Fibroblast of lung (primary cell): ENCODE measurements around the gene LRMDA. TPM values are rescaled to one million over a fixed set of nuclear protein-coding genes. Genes with fewer than 3 reads are reported as not detected.

Experiments used
- DNase-seq, 2 donors: peaks; one replicate each; pipeline versions ENCODE4 v3.0.0 to v3.0.0-alpha.2; 2010; ENCODE audit warnings: low read depth in 2 of 2
- H2AFZ ChIP-seq: 2 replicates; pipeline ENCODE4 v1.5.1; 2012; ENCODE audit warnings: low read length, control low read depth, inconsistent platforms
- H3K27ac ChIP-seq: 2 replicates; pipeline ENCODE4 v1.5.1; 2011; ENCODE audit warnings: low read length, control low read depth; ENCODE audit not compliant: insufficient read depth
- H3K27me3 ChIP-seq: 2 replicates; pipeline ENCODE4 v1.5.1; 2011; ENCODE audit warnings: mild to moderate bottlenecking, low read length; ENCODE audit not compliant: control insufficient read depth, insufficient read depth
- H3K36me3 ChIP-seq: 2 replicates; pipeline ENCODE4 v1.5.1; 2011; ENCODE audit warnings: low read length; ENCODE audit not compliant: control insufficient read depth, insufficient read depth
- H3K4me1 ChIP-seq: 2 replicates; pipeline ENCODE4 v1.5.1; 2011; ENCODE audit warnings: low read length; ENCODE audit not compliant: control insufficient read depth, insufficient read depth; ENCODE audit errors: extremely low read depth
- H3K4me2 ChIP-seq: 2 replicates; pipeline ENCODE4 v1.5.1; 2011; ENCODE audit warnings: low read length, control low read depth; ENCODE audit not compliant: insufficient read depth; ENCODE audit errors: extremely low read depth
- H3K4me3 ChIP-seq, 4 experiments: fragments of 200-600 bp in 1 of 4; sonication (generic) in 1 of 4; replicated peaks in 1 of 4; 2 replicates each; pipeline ENCODE4 v1.5.1; 2011 to 2016; ENCODE audit warnings: low read length in 4 of 4, low read depth in 3 of 4, mild to moderate bottlenecking in 3 of 4, control low read depth in 2 of 4, inconsistent platforms in 1 of 4, mixed read lengths in 1 of 4; ENCODE audit not compliant: insufficient read depth in 1 of 4; ENCODE audit errors: control extremely low read depth in 1 of 4
- H3K79me2 ChIP-seq: 2 replicates; pipeline ENCODE4 v1.5.1; 2012; ENCODE audit warnings: mild to moderate bottlenecking, low read length, inconsistent platforms; ENCODE audit not compliant: control insufficient read depth, insufficient read depth
- H3K9ac ChIP-seq: 2 replicates; pipeline ENCODE4 v1.5.1; 2011; ENCODE audit warnings: mild to moderate bottlenecking, low read length, control low read depth; ENCODE audit not compliant: insufficient read depth
- H3K9me3 ChIP-seq: 2 replicates; pipeline ENCODE4 v1.5.1; 2012; ENCODE audit warnings: low read depth, low read length; ENCODE audit not compliant: control insufficient read depth, insufficient read depth
- H4K20me1 ChIP-seq: 2 replicates; pipeline ENCODE4 v1.5.1; 2011; ENCODE audit warnings: low read length; ENCODE audit not compliant: control insufficient read depth, insufficient read depth; ENCODE audit errors: extremely low read depth
- EZH2 ChIP-seq: IDR thresholded peaks from 2 replicates; pipeline ENCODE4 v1.5.1; 2012; ENCODE audit warnings: low read length, control low read depth, mild to moderate bottlenecking; ENCODE audit errors: missing control alignments
- polyA plus RNA-seq, 2 donors: library from polyadenylated mRNA; depleted of rRNA in 1 of 2; stranded (reverse) in 1 of 2; unstranded in 1 of 2; fragments of >200 nt; gene quantifications; 2 replicates each; pipeline ENCODE4 v1.2.1, GENCODE V29; 2011 to 2012; ENCODE audit warnings: missing spikeins in 1 of 2
- total RNA-seq: library from RNA; depleted of rRNA; stranded (reverse); fragments of >200 nt; gene quantifications from 2 replicates; pipeline ENCODE4 v1.2.1, GENCODE V29; 2014
- TF ChIP-seq, protein P1 (sequence below), 2 donors: IDR thresholded peaks in 1 of 2; conservative IDR thresholded peaks in 1 of 2; 1 replicate in 1 of 2; 2 replicates in 1 of 2; pipeline ENCODE4 v1.5.1; 2011 to 2012; ENCODE audit warnings: low read length in 2 of 2, control low read depth in 1 of 2, inconsistent platforms in 1 of 2, low read depth in 1 of 2, mild to moderate bottlenecking in 1 of 2

The LRMDA gene
- total and polyA plus RNA-seq, 2 donors (not counting 1 experiment from before 2014, with no cell fraction given), result 1.7 to 2.0 TPM

GRCh38 chr10:75672111-75672671 lies 240.8 kb downstream of the LRMDA start:
- Histone ChIP-seq H2AFZ (no peak overlapping the region), H3K9me3 (no peaks in the 10 kb centered on the region), H3K36me3 (no peaks in the 10 kb centered on the region), H3K4me3 (no peak overlapping the region), H3K27ac (no peak overlapping the region), H4K20me1 (no peaks in the 10 kb centered on the region), H3K4me2 (no peak overlapping the region), H3K4me1 (no peaks in the 10 kb centered on the region), H3K27me3 (no peaks in the 10 kb centered on the region), H3K9ac (no peak overlapping the region), H3K79me2 (no peaks in the 10 kb centered on the region)
- DNase-seq, result no peak
- TF ChIP-seq, protein P1, sequence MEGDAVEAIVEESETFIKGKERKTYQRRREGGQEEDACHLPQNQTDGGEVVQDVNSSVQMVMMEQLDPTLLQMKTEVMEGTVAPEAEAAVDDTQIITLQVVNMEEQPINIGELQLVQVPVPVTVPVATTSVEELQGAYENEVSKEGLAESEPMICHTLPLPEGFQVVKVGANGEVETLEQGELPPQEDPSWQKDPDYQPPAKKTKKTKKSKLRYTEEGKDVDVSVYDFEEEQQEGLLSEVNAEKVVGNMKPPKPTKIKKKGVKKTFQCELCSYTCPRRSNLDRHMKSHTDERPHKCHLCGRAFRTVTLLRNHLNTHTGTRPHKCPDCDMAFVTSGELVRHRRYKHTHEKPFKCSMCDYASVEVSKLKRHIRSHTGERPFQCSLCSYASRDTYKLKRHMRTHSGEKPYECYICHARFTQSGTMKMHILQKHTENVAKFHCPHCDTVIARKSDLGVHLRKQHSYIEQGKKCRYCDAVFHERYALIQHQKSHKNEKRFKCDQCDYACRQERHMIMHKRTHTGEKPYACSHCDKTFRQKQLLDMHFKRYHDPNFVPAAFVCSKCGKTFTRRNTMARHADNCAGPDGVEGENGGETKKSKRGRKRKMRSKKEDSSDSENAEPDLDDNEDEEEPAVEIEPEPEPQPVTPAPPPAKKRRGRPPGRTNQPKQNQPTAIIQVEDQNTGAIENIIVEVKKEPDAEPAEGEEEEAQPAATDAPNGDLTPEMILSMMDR (conservative IDR thresholded peaks at IDR 0.05 in 1 of 2, IDR thresholded peaks at IDR 0.05 in 1 of 2; ENCODE audit: low read depth in 1 of 2, low read length in 2 of 2), result no peak
- no peak for TF ChIP-seq EZH2

- no peak for TF ChIP-seq EZH2
- TF ChIP-seq, protein P1 (conservative IDR thresholded peaks at IDR 0.05 in 1 of 2, IDR thresholded peaks at IDR 0.05 in 1 of 2; ENCODE audit: low read depth in 1 of 2, low read length in 2 of 2), result no peak
- Histone ChIP-seq H2AFZ (no peak overlapping the region), H4K20me1 (no peaks in the 10 kb centered on the region), H3K4me3 (no peak overlapping the region), H3K4me1 (no peaks in the 10 kb centered on the region), H3K36me3 (no peaks in the 10 kb centered on the region), H3K9ac (no peak overlapping the region), H3K9me3 (no peaks in the 10 kb centered on the region), H3K79me2 (no peaks in the 10 kb centered on the region), H3K27me3 (no peaks in the 10 kb centered on the region), H3K4me2 (no peak overlapping the region), H3K27ac (no peak overlapping the region)
- DNase-seq, result peak; percentile 29 to 46
Observed at GRCh38 chr10:75672842-75673241, 241.4 kb downstream of the LRMDA start.

GRCh38 chr10:75677541-75677940 lies 246.1 kb downstream of the LRMDA start:
- no peak overlapping the region for H3K9ac ChIP-seq
- DNase-seq, result no peak
- H3K27ac ChIP-seq, result no peak overlapping the region
- H3K36me3 ChIP-seq, result no peaks in the 10 kb centered on the region
- no peaks in the 10 kb centered on the region for H3K79me2 ChIP-seq
- no peaks in the 10 kb centered on the region for H3K4me1 ChIP-seq
- no peaks in the 10 kb centered on the region for H3K9me3 ChIP-seq
- no peak overlapping the region for H3K4me2 ChIP-seq
- no peaks in the 10 kb centered on the region for H3K27me3 ChIP-seq
- TF ChIP-seq, protein P1 (conservative IDR thresholded peaks at IDR 0.05 in 1 of 2, IDR thresholded peaks at IDR 0.05 in 1 of 2; ENCODE audit: low read depth in 1 of 2, low read length in 2 of 2), result no peak
- no peak for TF ChIP-seq EZH2
- H4K20me1 ChIP-seq, result no peaks in the 10 kb centered on the region
- H3K4me3 ChIP-seq, result no peak overlapping the region
- no peak overlapping the region for H2AFZ ChIP-seq
